Right atrium auricular region (tissue), 2 donors: Measurements from ENCODE around the gene EXOSC1. TPM values are rescaled to one million over a fixed set of nuclear protein-coding genes. Genes with fewer than 3 reads are reported as not detected.

Experiments
- DNase-seq: peaks from one replicate; pipeline ENCODE4 v3.0.0-alpha.2; 2019; ENCODE audit warnings: low spot score
- H3K27ac ChIP-seq, 2 donors: fragments of 200-600 bp; sonication (generic); 1 replicate in 1 of 2; 2 replicates in 1 of 2; pipeline ENCODE4 v1.5.1; 2016 to 2019
- H3K27me3 ChIP-seq, 2 donors: fragments of 200-600 bp; sonication (generic); one replicate each; pipeline versions ENCODE4 v1.5.1 to v1.6.0; 2017 to 2019
- H3K36me3 ChIP-seq: fragments of 200-600 bp; sonication (generic); one replicate; pipeline ENCODE4 v1.5.1; 2016
- H3K4me1 ChIP-seq, 2 donors: fragments of 200-600 bp; sonication (generic); one replicate each; pipeline versions ENCODE4 v1.5.1 to v1.6.0; 2017 to 2019
- H3K4me3 ChIP-seq, 2 donors: fragments of 200-600 bp; sonication (generic); 1 replicate in 1 of 2; 2 replicates in 1 of 2; pipeline ENCODE4 v1.5.1; 2017 to 2019; ENCODE audit warnings: mild to moderate bottlenecking in 1 of 2, moderate library complexity in 1 of 2
- H3K9me3 ChIP-seq, 2 donors: fragments of 200-600 bp; sonication (generic); one replicate each; pipeline ENCODE4 v1.5.1; 2019
- total RNA-seq, 2 donors: library from RNA; depleted of rRNA; stranded (reverse); fragments of >200 nt; gene quantifications; one replicate each; pipeline ENCODE4 v1.1.0, GENCODE V29; 2016
- TF ChIP-seq, protein P1 (sequence below), 2 donors: fragments of 200-600 bp; sonication (generic); IDR thresholded peaks; one replicate each; pipeline ENCODE4 v1.5.1; 2019; ENCODE audit warnings: antibody characterized with exemption in 2 of 2

Gene EXOSC1, protein sequence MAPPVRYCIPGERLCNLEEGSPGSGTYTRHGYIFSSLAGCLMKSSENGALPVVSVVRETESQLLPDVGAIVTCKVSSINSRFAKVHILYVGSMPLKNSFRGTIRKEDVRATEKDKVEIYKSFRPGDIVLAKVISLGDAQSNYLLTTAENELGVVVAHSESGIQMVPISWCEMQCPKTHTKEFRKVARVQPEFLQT
- total RNA-seq: 10 to 100 TPM; 16.0 to 17.5 TPM

DNA sequence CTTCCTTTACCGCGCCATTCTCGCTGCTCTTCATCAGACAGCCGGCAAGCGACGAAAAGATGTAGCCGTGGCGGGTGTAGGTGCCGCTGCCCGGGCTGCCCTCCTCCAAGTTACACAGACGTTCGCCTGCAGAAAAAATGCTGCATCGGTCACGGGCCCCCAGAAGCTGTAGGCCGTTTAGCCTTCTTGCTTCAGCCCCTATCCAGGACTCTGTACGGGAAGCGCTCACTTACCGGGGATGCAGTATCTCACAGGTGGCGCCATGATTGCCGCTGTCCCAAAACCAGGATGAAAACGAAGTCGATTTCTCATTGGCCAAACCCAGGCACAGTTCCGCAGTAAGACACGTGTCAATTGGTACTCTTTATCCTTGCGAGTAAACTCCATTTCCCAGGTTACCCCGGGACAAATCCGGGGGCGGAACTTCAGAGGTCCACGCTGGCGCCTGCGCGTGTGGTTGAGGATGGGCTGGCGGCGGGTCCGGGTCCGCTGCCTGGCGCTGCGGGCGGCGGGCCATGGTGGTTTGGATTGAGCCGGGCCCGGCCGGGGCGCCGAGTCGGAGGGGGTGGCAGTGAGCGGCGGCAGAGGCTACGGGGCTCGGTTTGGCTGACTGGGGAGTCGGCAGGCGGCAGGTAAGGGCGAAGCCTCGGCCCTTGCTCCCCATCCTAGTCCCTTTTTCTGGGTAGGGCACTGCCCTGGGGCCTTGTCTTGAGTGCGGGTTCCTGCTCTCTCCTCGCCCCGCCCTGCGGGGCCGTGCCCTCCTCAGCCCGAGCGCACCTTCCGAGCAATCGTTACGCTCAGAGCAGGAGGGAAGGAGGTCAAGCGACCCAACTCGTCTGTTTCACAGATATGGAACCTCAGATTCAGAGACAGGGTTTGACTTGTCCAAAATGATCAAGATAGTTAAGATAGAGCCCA is at the start of gene EXOSC1, which contains the start of gene ZDHHC16:
EXOSC1 (minus strand) TSS at position 285 of the 918 bp plus-strand sequence; CDS start at position 264, 21 bp downstream.
ZDHHC16 (plus strand) TSS at position 454 of the 918 bp plus-strand sequence. CDS start 5,501 bp downstream, outside the sequence.
- peak within 1 kb of the TSS; percentile 61 to 83 for H3K27ac ChIP-seq
- peak; percentile 95 for DNase-seq

DNA sequence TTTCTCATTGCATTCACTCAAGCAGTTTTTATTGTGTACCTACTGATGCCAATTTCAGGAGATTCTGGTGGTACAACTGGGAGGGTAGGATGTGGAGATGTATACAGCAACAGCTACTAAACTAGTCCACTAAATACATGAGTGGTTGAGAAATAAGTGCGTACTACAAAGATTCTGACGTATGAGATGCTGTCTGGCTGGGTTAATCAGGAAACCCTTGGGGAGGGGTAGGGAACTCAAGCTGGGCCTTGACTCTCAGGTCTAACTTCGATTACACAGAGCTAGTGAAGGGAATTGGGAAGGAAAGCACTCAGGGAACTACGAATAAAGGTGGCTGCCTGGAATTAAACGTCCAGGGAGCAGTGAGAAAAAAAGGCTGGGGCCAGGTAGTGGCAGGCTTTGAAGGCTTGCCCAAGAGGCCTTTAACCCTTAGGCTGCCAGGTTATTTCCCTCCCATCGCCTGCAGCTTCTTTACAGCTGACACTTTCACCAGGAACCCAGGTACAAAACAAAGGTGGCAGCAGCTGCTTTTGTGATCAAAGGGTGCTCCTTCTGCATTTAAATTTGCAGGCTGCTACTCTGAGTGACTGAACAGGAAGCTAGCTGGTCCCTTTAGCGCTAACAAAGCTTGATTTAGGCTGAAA is 49.2 kb upstream of the EXOSC1 start:
- H3K4me3 ChIP-seq: no peak overlapping the region
- H3K4me1 ChIP-seq: peaks cover 0 to 59% of the 10 kb centered on the region in 2 donors
- no peaks in the 10 kb centered on the region for H3K27me3 ChIP-seq
- no peaks in the 10 kb centered on the region for H3K9me3 ChIP-seq
- no peaks in the 10 kb centered on the region for H3K36me3 ChIP-seq
- TF ChIP-seq, protein P1, sequence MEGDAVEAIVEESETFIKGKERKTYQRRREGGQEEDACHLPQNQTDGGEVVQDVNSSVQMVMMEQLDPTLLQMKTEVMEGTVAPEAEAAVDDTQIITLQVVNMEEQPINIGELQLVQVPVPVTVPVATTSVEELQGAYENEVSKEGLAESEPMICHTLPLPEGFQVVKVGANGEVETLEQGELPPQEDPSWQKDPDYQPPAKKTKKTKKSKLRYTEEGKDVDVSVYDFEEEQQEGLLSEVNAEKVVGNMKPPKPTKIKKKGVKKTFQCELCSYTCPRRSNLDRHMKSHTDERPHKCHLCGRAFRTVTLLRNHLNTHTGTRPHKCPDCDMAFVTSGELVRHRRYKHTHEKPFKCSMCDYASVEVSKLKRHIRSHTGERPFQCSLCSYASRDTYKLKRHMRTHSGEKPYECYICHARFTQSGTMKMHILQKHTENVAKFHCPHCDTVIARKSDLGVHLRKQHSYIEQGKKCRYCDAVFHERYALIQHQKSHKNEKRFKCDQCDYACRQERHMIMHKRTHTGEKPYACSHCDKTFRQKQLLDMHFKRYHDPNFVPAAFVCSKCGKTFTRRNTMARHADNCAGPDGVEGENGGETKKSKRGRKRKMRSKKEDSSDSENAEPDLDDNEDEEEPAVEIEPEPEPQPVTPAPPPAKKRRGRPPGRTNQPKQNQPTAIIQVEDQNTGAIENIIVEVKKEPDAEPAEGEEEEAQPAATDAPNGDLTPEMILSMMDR (IDR thresholded peaks at IDR 0.05): no peak
- peak overlapping the region; percentile 57 to 59 for H3K27ac ChIP-seq
- DNase-seq: no peak

More for the DNA sequence above, at the start of gene EXOSC1, which contains the start of gene ZDHHC16:
- peaks cover 14% of the 10 kb centered on the region for H3K36me3 ChIP-seq
- peaks cover 0 to 41% of the 10 kb centered on the region in 2 donors for H3K4me1 ChIP-seq
- no peaks in the 10 kb centered on the region for H3K9me3 ChIP-seq
- peak within 1 kb of the TSS; percentile 80 to 89 for H3K4me3 ChIP-seq
- TF ChIP-seq, protein P1 (IDR thresholded peaks at IDR 0.05): peak in 1 of 2 donors; percentile 50
- H3K27me3 ChIP-seq: no peaks in the 10 kb centered on the region

DNA sequence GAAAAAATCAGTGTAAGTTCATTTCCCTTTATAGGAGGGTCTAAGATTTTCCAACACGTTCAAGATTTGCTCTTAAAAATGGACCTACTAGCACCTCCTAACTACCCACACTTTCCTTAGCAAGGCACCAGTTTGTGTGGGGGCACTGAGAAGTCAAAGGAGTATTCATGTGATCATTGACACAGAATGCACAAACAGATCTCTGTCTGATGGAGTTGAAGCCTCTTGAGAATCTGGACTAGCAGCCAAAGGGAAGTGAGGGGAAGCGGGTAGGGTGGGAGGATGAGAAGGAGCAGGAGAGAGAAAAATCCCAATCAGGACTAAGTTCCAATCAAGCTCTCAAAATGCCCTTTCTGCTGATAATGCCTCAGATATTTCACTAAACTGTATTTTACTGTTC is 48.3 kb upstream of the EXOSC1 start:
- H3K36me3 ChIP-seq: no peaks in the 10 kb centered on the region
- H3K4me3 ChIP-seq: no peak overlapping the region
- TF ChIP-seq, protein P1 (IDR thresholded peaks at IDR 0.05): no peak
- H3K27ac ChIP-seq: peak overlapping the region; percentile 57 to 59
- no peaks in the 10 kb centered on the region for H3K9me3 ChIP-seq
- no peak for DNase-seq
- H3K4me1 ChIP-seq: peaks cover 0 to 61% of the 10 kb centered on the region in 2 donors
- no peaks in the 10 kb centered on the region for H3K27me3 ChIP-seq

DNA sequence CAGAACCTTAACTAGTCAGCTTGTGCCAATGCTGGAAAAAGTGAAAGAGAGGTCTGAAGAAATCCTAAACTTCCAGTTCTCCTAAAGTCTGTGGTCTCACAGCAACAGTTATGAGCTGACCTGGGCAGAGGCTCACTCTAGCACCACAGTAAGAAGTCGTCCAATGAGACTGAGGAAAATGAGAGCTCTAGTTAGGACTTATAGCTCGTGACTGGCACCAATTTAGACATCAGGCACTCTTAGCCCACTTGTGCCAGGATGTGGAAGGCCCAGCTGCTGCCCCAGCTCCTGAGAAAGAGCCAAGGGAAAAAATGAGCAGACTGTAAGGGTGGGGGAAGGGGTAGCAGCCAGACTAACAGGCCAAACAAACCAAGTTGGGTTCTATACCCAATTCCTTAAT is 44.8 kb upstream of the EXOSC1 start:
- Histone ChIP-seq H3K4me1 (peaks cover 0 to 55% of the 10 kb centered on the region in 2 donors), H3K27ac (peak overlapping the region; percentile 67 to 73), H3K4me3 (no peak overlapping the region), H3K9me3 (no peaks in the 10 kb centered on the region), H3K36me3 (no peaks in the 10 kb centered on the region), H3K27me3 (no peaks in the 10 kb centered on the region)
- peak; percentile 52 for DNase-seq
- TF ChIP-seq, protein P1 (IDR thresholded peaks at IDR 0.05): no peak

DNA sequence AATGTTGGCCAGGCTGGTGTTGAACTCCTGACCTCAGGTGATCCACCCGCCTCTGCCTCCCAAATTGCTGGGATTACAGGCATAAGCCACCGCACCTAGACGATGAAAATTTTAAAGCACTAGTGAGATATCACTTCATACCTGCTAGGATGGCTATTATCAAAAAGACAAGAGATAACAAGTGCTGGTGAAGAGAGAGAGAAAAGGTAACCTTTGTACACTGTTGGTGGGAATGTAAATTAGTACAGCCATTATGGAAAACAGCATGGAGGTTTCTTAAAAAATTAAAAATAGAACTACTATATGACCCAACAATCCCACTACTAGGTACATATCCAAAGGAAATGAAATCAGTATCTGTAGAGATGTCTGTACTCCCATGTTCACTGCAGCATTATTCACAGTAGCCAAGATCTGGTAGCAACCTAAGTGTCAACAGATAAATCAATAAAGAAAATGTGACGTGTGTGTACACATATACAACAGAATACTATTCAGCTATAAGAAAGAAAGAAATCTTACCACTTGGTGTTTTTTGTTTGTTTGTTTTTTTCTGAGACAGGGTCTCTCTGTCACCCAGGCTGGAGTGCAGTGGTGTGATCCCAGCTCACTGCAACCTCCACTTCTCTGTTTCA is 40.0 kb upstream of the EXOSC1 start:
- DNase-seq: no peak
- Histone ChIP-seq H3K27ac (no peak overlapping the region), H3K36me3 (peaks cover 14% of the 10 kb centered on the region), H3K4me3 (no peak overlapping the region), H3K4me1 (peaks cover 0 to 25% of the 10 kb centered on the region in 2 donors), H3K27me3 (no peaks in the 10 kb centered on the region), H3K9me3 (no peaks in the 10 kb centered on the region)
- TF ChIP-seq, protein P1 (IDR thresholded peaks at IDR 0.05): no peak
